Activated naive CD4-positive, alpha-beta T cell treated with anti-CD3 and anti-CD28 coated beads, Interleukin-2, amount 10 ng/mL, durations not matched to agents 7 days and 5 days (primary cell): ENCODE measurements around the gene GPSM3.
"Not testable (repeated sequence)": the region's sequence is repeated elsewhere in the genome, so short reads cannot be mapped to it uniquely, and the experiment has no call there.

Experiments
- CTCF ChIA-PET: fragments of 350-600 bp; sonication (Branson Sonifier 250); formaldehyde crosslinking; loops from one replicate; lab custom pipeline; 2021; ENCODE audit warnings: antibody characterized with exemption; lab: Charles Lee
- DNase-seq: peaks from one replicate; pipeline ENCODE4 v3.0.0-alpha.2; 2020
- H3K27ac Mint-ChIP-seq: one replicate; pipeline ENCODE4 v1.8.0; 2021; ENCODE audit warnings: mild to moderate bottlenecking, moderate library complexity, mixed read lengths
- H3K27me3 Mint-ChIP-seq: one replicate; pipeline ENCODE4 v1.8.0; 2021; ENCODE audit warnings: mild to moderate bottlenecking, mixed read lengths
- H3K36me3 Mint-ChIP-seq: one replicate; pipeline ENCODE4 v1.8.0; 2021; ENCODE audit warnings: mixed read lengths
- H3K4me1 Mint-ChIP-seq: one replicate; pipeline ENCODE4 v1.8.0; 2021; ENCODE audit warnings: mixed read lengths
- H3K4me3 Mint-ChIP-seq: one replicate; pipeline ENCODE4 v1.8.0; 2021; ENCODE audit warnings: mild to moderate bottlenecking, moderate library complexity, mixed read lengths
- H3K9me3 Mint-ChIP-seq: one replicate; pipeline ENCODE4 v1.8.0; 2021; ENCODE audit warnings: mixed read lengths

The GPSM3 gene

DNA sequence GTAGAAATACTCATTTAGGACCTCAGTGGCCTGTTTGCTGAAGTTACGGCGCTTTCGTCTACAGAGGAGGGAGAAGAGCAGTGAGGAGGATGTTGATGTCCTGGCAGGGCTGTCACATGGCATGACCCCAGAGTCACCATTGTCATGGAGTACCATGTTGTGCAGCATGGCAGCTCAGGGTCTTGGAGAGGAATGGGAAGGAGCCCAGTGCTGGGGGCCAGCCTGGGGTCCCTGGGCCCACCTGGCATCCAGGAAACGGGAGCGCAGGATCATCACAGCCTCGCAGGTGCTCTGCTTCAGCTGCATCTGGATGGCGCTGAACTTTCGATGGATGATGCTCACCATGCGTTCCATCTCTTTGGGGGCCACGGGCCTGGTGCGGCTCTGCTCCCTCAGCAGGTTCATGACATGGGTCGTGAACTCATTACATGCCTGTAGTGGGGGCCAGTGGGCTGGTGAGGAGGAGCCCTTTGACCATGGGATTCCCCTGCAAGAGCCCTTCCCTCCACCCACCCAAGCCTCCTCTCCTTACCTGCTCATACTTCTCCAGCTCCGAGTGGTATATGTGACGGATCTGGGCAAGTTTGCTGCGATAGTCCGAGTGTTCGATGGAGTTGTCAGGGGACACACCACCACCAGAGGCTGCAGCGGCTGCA lies 4.6 kb downstream of the GPSM3 start:
- DNase-seq, H3K9me3 Mint-ChIP-seq, CTCF ChIA-PET, H3K27me3 Mint-ChIP-seq: not testable (repeated sequence)
- peak overlapping the region; percentile 92 for H3K4me3 Mint-ChIP-seq
- peak overlapping the region; percentile 85 for H3K27ac Mint-ChIP-seq
- peaks cover 70% of the 10 kb centered on the region for H3K36me3 Mint-ChIP-seq
- peaks cover 40% of the 10 kb centered on the region for H3K4me1 Mint-ChIP-seq

GRCh38 chr6:32187009-32187709 lies 5.3 kb downstream of the GPSM3 start:
- Mint-ChIP-seq H3K27me3 (peaks cover 5% of the 10 kb centered on the region), H3K4me1 (peaks cover 42% of the 10 kb centered on the region), H3K36me3 (peaks cover 69% of the 10 kb centered on the region), H3K9me3 (no peaks in the 10 kb centered on the region), H3K4me3 (peak overlapping the region; percentile 53), H3K27ac (peak overlapping the region; percentile 85)
- CTCF ChIA-PET: no interaction called here
- no peak for DNase-seq

- Mint-ChIP-seq H3K4me1 (peaks cover 44% of the 10 kb centered on the region), H3K36me3 (peaks cover 60% of the 10 kb centered on the region), H3K27ac (peak overlapping the region; percentile 85), H3K4me3 (peak overlapping the region; percentile 41)
- DNase-seq, CTCF ChIA-PET, H3K27me3 Mint-ChIP-seq, H3K9me3 Mint-ChIP-seq: not testable (repeated sequence)
Measured at GRCh38 chr6:32186151-32186840, 6.1 kb downstream of the GPSM3 start.

DNA sequence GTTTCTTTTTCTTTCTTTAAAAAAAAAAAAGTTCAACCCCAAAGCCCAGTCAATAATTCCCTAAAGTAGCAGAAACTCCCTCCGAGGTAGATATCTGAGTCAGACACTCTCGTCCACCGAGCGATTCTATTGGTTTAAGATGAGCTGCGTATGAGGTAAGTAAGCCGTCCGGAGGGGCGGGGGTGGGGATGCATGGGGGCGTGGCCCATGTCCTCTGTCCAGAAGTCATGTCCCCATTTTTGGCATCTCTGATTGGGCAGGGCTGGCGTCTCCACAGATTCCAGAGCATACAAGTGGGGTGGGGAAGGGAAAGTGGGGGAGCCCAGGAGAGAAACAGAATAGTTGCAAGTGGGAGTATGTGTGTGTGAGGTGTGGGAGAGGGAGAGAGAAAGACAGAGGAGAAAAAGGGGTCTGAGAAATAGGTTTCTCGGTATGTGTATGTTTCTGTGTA lies 6.7 kb downstream of the GPSM3 start:
- H3K27me3 Mint-ChIP-seq, H3K4me3 Mint-ChIP-seq, CTCF ChIA-PET, H3K9me3 Mint-ChIP-seq, DNase-seq: not testable (repeated sequence)
- Mint-ChIP-seq H3K4me1 (peaks cover 47% of the 10 kb centered on the region), H3K36me3 (peaks cover 57% of the 10 kb centered on the region), H3K27ac (peak overlapping the region; percentile 81)

- peaks cover 58% of the 10 kb centered on the region for H3K36me3 Mint-ChIP-seq
- no peak within 1 kb of the TSS for H3K27ac Mint-ChIP-seq
- CTCF ChIA-PET: no interaction called here
- no peak within 1 kb of the TSS for H3K4me3 Mint-ChIP-seq
- DNase-seq: peak; percentile 13
- H3K27me3 Mint-ChIP-seq: peaks cover 5% of the 10 kb centered on the region
- H3K4me1 Mint-ChIP-seq: peaks cover 61% of the 10 kb centered on the region
- no peaks in the 10 kb centered on the region for H3K9me3 Mint-ChIP-seq
Measured at GRCh38 chr6:32184084-32184640, 8.3 kb downstream of the GPSM3 start, which contains the start of gene AGER. TSS of gene AGER (minus strand) at chr6:32184253. CDS start at chr6:32184222, 31 bp downstream.

DNA sequence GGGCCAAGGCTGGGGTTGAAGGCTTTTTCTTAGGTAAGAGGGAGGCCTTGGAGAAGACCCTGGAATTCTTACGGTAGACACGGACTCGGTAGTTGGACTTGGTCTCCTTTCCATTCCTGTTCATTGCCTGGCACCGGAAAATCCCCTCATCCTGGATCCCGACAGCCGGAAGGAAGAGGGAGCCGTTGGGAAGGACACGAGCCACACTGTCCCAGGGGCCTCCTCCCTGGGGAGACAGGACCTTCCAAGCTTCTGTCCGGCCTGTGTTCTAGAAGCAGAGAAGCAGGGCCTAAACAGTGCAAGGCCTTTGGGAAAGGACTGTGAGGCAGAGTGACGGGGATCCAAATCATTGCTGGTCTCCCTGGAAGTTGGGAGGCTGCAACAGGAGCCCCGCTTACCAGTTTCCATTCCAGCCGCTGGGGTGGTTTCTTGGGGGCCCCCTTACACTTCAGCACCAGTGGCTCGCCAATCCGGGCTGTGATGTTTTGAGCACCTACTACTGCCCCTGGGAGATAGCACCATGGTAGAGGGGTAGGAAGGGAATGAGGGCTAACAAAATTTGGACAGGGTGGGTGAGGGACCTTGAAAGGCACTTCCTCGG lies 8.9 kb downstream of the GPSM3 start:
- Mint-ChIP-seq H3K27me3 (no peaks in the 10 kb centered on the region), H3K36me3 (peaks cover 57% of the 10 kb centered on the region), H3K9me3 (no peaks in the 10 kb centered on the region), H3K4me3 (no peak overlapping the region), H3K27ac (no peak overlapping the region), H3K4me1 (peaks cover 61% of the 10 kb centered on the region)
- CTCF ChIA-PET: no interaction called here
- DNase-seq: no peak

DNA sequence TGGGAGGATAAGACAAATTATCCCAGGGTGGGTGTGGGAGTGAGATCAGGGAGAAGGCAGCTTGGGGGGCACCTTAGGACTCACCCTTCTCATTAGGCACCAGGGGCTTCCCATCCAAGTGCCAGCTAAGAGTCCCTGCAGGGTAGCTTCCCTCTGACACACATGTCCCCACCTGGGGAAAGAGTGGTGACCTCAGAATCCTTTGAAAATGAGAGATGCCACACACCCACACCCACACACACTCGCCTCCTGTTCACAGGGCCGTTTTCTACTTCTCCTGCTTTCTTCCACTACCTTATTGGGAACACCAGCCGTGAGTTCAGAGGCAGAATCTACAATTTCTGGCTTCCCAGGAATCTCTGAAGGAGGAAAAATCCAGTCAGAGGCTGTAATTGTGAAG lies 9.4 kb downstream of the GPSM3 start:
- Mint-ChIP-seq H3K9me3 (no peaks in the 10 kb centered on the region), H3K4me1 (peaks cover 58% of the 10 kb centered on the region), H3K4me3 (no peak overlapping the region), H3K36me3 (peaks cover 54% of the 10 kb centered on the region), H3K27me3 (no peaks in the 10 kb centered on the region), H3K27ac (no peak overlapping the region)
- CTCF ChIA-PET: interaction anchor here (1.1 to 1.7 kb wide), 2 partner anchors 8 to 10 kb away, joined by 6 read pairs; partner anchors contain the start of gene GPSM3
- no peak for DNase-seq

GRCh38 chr6:32182555-32182981 lies 9.9 kb downstream of the GPSM3 start:
- no peak for DNase-seq
- Mint-ChIP-seq H3K27ac (peak overlapping the region; percentile 6), H3K27me3 (no peaks in the 10 kb centered on the region), H3K9me3 (no peaks in the 10 kb centered on the region), H3K36me3 (peaks cover 50% of the 10 kb centered on the region), H3K4me1 (peaks cover 55% of the 10 kb centered on the region), H3K4me3 (no peak overlapping the region)
- CTCF ChIA-PET: interaction anchor here (1.1 to 1.7 kb wide), 2 partner anchors 9 to 10 kb away, joined by 6 read pairs; partner anchors contain the start of gene GPSM3

DNA sequence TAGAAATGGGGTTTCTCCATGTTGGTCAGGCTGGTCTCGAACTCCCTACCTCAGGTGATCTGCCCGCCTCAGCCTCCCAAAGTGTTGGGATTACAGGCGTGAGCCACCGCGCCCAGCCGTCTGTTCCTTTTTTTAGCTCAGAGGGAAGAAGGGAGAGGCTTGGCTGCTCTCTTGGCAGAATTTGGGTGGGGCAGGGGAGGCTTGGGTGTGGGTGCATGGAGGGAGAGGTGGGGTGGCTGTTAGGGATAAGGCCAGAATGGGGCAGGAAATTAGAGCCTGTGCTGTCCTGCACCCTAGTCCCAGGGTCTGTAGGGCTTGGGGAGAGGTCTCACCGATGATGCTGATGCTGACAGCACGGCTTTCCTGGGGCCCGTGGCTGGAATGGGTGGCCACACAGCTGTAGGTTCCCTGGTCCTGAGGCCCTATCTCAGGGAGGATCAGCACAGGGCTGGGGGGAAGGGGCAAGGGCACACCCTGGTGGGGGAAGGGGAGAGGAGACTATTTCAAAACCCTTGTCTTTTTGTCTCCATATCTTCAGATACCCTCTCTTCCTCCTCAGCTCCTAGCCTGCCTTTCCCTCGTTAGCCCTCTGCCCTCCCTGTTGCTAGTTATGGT lies 10.4 kb downstream of the GPSM3 start:
- Mint-ChIP-seq H3K9me3 (no peaks in the 10 kb centered on the region), H3K4me1 (peaks cover 54% of the 10 kb centered on the region), H3K27me3 (no peaks in the 10 kb centered on the region), H3K27ac (peak overlapping the region; percentile 6), H3K36me3 (peaks cover 45% of the 10 kb centered on the region), H3K4me3 (no peak overlapping the region)
- no peak for DNase-seq
- CTCF ChIA-PET: interaction anchor here (1.0 to 1.7 kb wide), 3 partner anchors 9 to 64 kb away, joined by 3 to 6 read pairs (median 6); partner anchors contain the start of gene GPSM3

DNA sequence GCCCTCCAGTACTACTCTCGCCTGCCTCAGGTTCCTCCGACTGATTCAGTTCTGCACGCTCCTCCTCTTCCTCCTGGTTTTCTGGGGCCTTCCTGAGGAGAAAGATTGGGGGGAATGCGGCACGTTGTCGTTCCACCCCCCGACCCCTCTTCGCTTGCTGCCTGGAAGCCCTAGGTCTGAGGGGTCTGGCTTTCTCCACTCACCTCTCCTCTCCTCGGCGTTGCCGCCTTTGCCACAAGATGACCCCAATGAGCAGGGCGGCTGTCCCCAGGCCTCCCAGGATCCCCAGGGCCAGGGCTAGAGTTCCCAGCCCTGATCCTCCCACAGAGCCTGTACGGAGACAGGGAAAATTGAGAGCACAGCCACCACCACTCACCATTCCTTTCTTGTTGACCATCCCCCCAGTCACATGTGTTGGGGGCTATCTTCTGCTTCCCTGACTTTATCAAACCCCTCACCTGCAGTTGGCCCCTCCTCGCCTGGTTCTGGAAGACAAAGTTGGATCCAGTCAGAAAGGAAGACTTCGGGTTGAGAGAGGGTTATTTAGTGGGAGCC lies 11.2 kb downstream of the GPSM3 start:
- no peaks in the 10 kb centered on the region for H3K9me3 Mint-ChIP-seq
- H3K36me3 Mint-ChIP-seq: peaks cover 38% of the 10 kb centered on the region
- DNase-seq: no peak
- H3K4me3 Mint-ChIP-seq: no peak overlapping the region
- CTCF ChIA-PET: interaction anchor here (1.0 to 1.7 kb wide), 2 partner anchors 10 to 63 kb away, joined by 3 to 6 read pairs; no protein-coding TSS in a partner anchor
- H3K27ac Mint-ChIP-seq: no peak overlapping the region
- H3K27me3 Mint-ChIP-seq: no peaks in the 10 kb centered on the region
- peaks cover 54% of the 10 kb centered on the region for H3K4me1 Mint-ChIP-seq

GRCh38 chr6:32179766-32180405 lies 12.6 kb downstream of the GPSM3 start:
- CTCF ChIA-PET: no interaction called here
- peak overlapping the region; percentile 85 for H3K4me3 Mint-ChIP-seq
- H3K27ac Mint-ChIP-seq: peak overlapping the region; percentile 30
- no peaks in the 10 kb centered on the region for H3K27me3 Mint-ChIP-seq
- H3K9me3 Mint-ChIP-seq: no peaks in the 10 kb centered on the region
- peaks cover 52% of the 10 kb centered on the region for H3K4me1 Mint-ChIP-seq
- no peak for DNase-seq
- H3K36me3 Mint-ChIP-seq: peaks cover 29% of the 10 kb centered on the region

- Mint-ChIP-seq H3K4me3 (peak overlapping the region; percentile 85), H3K27ac (peak overlapping the region; percentile 92), H3K36me3 (peaks cover 28% of the 10 kb centered on the region), H3K9me3 (no peaks in the 10 kb centered on the region), H3K27me3 (no peaks in the 10 kb centered on the region), H3K4me1 (peaks cover 63% of the 10 kb centered on the region)
- peak; percentile 34 for DNase-seq
- CTCF ChIA-PET: interaction anchor here (0.8 to 1.5 kb wide), 2 partner anchors 17 to 30 kb away, joined by 3 to 5 read pairs; no protein-coding TSS in a partner anchor
Measured at GRCh38 chr6:32178547-32179440, 13.6 kb downstream of the GPSM3 start.
